Osteocyte (in vitro differentiated cells): ENCODE data around the gene PNMA8C. TPM values are rescaled to one million over a fixed set of nuclear protein-coding genes. Genes with fewer than 3 reads are reported as not detected.

ENCODE experiments used
- DNase-seq: peaks from one replicate; pipeline ENCODE4 v3.0.0; 2021; ENCODE audit warnings: mixed read lengths; ENCODE audit not compliant: unreplicated experiment; ENCODE audit errors: extremely low spot score
- H3K27ac Mint-ChIP-seq: one replicate; pipeline ENCODE4 v1.8.0; 2021; ENCODE audit warnings: mild to moderate bottlenecking, mixed read lengths; ENCODE audit not compliant: unreplicated experiment
- H3K27me3 Mint-ChIP-seq: one replicate; pipeline ENCODE4 v1.8.0; 2021; ENCODE audit warnings: mixed read lengths; ENCODE audit not compliant: unreplicated experiment
- H3K36me3 Mint-ChIP-seq: one replicate; pipeline ENCODE4 v1.8.0; 2021; ENCODE audit warnings: mixed read lengths; ENCODE audit not compliant: unreplicated experiment
- H3K4me1 Mint-ChIP-seq: one replicate; pipeline ENCODE4 v1.8.0; 2021; ENCODE audit warnings: mixed read lengths; ENCODE audit not compliant: unreplicated experiment
- H3K4me3 Mint-ChIP-seq: one replicate; pipeline ENCODE4 v1.8.0; 2021; ENCODE audit warnings: mild to moderate bottlenecking, moderate library complexity, mixed read lengths; ENCODE audit not compliant: unreplicated experiment
- H3K9me3 Mint-ChIP-seq: one replicate; pipeline ENCODE4 v1.8.0; 2021; ENCODE audit warnings: mixed read lengths; ENCODE audit not compliant: unreplicated experiment
- CTCF ChIP-seq: fragments of 200-600 bp; sonication (generic); IDR thresholded peaks from 2 replicates; pipeline ENCODE4 v1.5.0; 2021; ENCODE audit warnings: antibody characterized with exemption, mild to moderate bottlenecking, moderate library complexity
- total RNA-seq: library from RNA; stranded (reverse); gene quantifications from 2 replicates; pipeline ENCODE4 v1.2.1, GENCODE V29; 2021

The PNMA8C gene
- total RNA-seq, 1 donor from 2014 or later, result 0.11 TPM

DNA sequence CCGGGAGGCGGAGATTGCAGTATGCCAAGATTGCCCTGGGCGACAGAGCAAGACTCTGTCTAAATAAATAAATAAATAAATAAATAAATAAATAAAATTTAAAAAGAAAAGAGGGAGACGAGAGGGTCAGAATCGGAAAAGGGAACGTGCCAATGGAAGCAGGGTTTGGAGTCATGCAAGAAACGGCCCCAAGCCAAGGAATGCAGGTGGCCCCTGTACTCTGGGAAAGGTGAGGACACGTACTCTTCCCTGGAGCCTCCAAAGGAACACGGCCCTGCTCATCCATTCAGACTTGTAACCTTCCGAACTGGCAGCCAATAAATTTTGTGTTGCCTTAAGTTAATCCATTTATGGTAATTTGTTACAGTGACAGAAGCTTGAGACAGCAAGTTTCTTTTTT lies 19.9 kb upstream of the PNMA8C start:
- DNase-seq, result no peak
- no peak for TF ChIP-seq CTCF
- Mint-ChIP-seq H3K4me3 (no peak overlapping the region), H3K4me1 (no peaks in the 10 kb centered on the region), H3K36me3 (peaks cover 3% of the 10 kb centered on the region), H3K27ac (no peak overlapping the region), H3K9me3 (peaks cover 7% of the 10 kb centered on the region), H3K27me3 (no peaks in the 10 kb centered on the region)

- Mint-ChIP-seq H3K9me3 (peaks cover 7% of the 10 kb centered on the region), H3K27ac (no peak overlapping the region), H3K27me3 (no peaks in the 10 kb centered on the region), H3K4me1 (peaks cover 5% of the 10 kb centered on the region), H3K4me3 (no peak overlapping the region), H3K36me3 (peaks cover 3% of the 10 kb centered on the region)
- TF ChIP-seq CTCF, result no peak
- no peak for DNase-seq
Measured at GRCh38 chr19:46447824-46448223, 19.1 kb upstream of the PNMA8C start.

DNA sequence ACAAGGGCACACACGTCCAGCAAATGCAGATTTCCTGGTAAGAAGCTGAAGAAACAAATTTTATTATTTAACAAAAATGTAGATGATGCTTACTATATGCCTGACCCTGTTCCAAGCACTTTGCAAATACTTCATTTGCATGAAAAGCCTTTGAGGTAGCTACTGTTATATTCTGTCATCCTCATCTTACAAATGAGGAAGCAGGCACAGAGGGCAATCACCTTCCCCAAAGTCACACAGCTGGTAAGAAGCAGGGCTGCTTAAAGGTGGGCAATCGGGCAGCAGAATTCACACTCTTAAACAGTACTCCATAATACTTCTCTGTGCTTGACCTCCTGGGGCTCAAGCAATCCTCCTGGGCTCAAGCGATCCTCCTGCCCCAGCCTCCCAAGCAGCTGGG lies 18.3 kb upstream of the PNMA8C start:
- Mint-ChIP-seq H3K9me3 (peaks cover 7% of the 10 kb centered on the region), H3K27me3 (no peaks in the 10 kb centered on the region), H3K27ac (no peak overlapping the region)

DNA sequence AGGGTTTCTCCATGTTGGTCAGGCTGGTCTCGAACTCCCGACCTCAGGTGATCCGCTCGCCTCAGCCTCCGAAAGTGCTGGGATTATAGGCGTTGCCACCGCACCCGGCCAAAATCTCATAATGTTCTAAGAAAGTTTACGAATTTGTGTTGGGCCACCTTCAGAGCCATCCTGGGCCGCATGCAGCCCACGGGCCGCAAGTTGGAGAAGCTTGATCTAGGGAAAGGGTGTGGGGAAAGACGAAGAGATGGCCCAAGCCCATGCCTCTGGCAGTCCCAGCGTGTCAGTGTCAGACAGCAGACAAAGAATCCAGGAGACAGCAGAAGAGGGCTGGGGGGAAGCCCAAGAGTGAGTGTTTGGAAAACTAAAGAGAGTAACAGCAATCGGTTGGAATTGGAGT lies 17.3 kb upstream of the PNMA8C start:
- H3K4me1 Mint-ChIP-seq, result peaks cover 7% of the 10 kb centered on the region
- H3K27me3 Mint-ChIP-seq, result no peaks in the 10 kb centered on the region
- no peak overlapping the region for H3K27ac Mint-ChIP-seq
- no peak for DNase-seq
- peaks cover 7% of the 10 kb centered on the region for H3K9me3 Mint-ChIP-seq
- no peak for TF ChIP-seq CTCF
- H3K36me3 Mint-ChIP-seq, result peaks cover 3% of the 10 kb centered on the region
- no peak overlapping the region for H3K4me3 Mint-ChIP-seq

More for the DNA sequence above, 18.3 kb upstream of the PNMA8C start:
- no peak for DNase-seq
- H3K36me3 Mint-ChIP-seq, result peaks cover 3% of the 10 kb centered on the region
- no peak for TF ChIP-seq CTCF
- H3K4me3 Mint-ChIP-seq, result no peak overlapping the region
- peaks cover 5% of the 10 kb centered on the region for H3K4me1 Mint-ChIP-seq

DNA sequence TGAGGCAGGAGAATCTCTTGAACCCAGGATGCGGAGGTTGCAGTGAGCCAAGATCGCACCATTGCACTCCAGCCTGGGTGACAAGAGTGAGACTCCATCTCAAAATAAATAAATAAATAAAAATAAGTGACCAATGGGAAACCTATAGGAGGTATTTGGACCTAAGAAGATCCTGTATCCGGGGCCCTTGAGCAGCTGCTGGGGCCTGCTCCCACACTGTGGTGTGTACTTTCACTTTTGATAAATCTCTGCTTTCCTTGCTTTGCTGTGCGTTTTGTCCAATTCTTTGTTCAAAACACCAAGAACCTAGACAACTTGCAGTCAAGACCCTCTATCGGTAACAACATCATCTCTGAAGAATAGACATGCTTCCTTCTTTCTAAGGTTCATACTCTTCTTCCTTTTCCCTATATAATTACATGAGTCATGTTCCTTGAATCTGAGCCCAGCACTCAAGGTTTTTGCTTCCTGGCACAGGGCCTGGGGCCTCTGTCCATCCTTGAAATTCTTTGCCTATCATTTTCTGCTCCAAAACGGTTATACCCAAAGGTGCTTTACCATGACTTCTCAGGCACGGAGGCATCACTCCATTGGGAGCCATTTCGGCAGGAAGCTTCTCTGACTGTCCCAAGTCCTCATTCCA lies 14.2 kb upstream of the PNMA8C start:
- Mint-ChIP-seq H3K9me3 (no peaks in the 10 kb centered on the region), H3K36me3 (no peaks in the 10 kb centered on the region), H3K4me3 (no peak overlapping the region), H3K27me3 (no peaks in the 10 kb centered on the region), H3K4me1 (peaks cover 7% of the 10 kb centered on the region), H3K27ac (peak overlapping the region; percentile 69)
- DNase-seq, result no peak
- TF ChIP-seq CTCF, result no peak
